ENCODE results near the gene NRG3.

The NRG3 gene

DNA sequence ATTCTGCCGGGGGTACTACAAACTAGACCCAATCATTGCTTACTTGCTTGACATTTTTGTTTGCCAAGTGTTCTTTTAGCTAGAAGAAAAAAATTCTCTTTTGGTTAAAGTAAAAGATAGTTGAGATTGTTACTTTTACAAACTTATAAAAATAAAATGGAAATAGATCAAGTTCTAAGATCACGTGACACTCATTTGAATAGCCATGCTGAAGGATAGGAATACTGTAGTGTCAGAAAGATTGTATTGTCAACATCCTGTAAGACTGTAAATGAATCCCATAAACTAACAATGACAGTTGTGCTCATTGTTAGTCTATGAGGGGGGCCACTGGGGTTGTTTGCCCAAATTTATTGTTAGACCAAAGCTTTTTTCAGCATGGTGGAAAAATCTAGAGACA lies 10.5 kb downstream of the NRG3 start:
- DNase-seq, result no peak

DNA sequence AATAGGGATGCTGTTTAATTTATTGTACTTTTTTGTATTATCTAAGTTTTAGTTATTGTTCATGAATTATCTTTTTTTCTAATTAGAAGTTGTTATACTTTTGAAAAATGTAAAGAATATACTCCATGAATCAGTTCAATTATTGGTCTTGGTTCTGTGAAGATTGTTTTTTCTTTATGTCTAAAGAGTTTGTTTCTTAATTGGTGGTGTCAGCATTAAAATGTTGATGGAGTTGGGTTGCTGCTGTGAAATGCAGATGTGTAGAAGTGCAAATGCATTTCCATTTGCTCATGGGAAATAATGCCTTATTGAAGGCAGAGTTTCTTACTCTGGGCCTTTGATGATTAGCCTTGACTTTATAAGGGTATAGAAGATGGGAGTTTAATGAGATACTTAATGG lies 11.9 kb downstream of the NRG3 start:
- no peak for DNase-seq

DNA sequence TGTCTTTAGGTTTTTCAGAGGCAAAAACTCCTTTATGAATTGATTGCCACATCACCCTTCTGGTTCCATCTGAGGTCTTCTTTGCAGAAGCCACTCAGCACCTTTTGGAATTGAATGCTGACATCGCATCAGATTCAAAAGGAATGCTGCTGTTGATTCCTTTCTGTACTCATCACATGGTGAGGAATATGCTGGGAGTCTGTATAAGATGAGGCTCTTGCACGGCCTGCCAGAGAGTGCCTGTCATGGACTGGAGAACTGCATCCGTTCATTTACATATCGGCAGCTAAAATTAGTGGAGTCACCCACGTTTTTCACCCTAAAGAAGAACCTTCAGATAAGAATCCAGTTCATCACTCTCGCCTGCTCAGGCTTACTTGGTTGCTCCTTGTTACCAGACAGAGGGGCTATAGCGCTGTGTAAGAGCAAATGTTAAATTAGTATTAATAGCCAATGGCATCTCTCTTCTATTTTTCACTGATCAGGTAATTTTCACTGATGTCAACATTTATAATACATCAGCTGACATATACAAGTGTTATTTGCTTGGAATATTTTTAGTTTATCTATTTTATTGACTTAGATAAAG lies 14.3 kb downstream of the NRG3 start:
- DNase-seq, result no peak

DNA sequence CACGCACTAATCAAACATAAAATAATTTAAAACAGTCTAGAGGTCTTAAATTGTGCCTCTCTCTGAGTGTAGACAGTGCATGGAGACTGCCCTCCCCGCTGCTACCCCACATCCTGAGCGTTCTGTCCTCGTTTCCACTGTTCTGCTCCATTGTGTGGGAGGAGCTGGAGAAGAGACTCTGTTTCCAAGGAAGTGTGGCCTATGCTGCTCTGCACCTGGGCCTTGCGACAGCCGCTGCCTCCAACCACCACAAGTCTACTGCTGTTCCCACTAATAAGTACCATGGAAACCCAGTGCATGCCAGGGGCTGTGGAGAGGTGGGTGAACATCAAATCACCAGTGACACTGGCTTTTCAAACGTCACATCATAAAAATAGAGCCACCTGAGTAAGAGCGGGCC lies 19.6 kb downstream of the NRG3 start:
- no peak for DNase-seq

DNA sequence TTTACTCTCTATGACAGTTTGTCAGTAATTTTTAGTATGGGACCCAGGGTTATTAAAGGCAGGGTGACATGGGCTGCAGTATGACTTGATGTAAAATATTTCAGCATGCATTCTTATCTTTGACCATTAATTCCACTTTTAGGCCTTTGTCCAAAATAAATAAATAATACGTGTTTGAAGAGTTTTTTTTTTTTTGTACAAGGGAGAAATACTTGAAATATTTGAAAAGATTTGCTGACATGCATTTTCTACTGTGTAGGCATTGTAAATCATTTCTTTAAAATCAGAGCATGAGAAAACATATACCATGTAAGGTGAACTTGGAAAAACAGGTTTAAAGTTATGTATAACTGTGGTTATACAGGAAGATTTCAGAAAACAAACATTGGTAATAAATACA lies 23.5 kb downstream of the NRG3 start:
- DNase-seq, result no peak

DNA sequence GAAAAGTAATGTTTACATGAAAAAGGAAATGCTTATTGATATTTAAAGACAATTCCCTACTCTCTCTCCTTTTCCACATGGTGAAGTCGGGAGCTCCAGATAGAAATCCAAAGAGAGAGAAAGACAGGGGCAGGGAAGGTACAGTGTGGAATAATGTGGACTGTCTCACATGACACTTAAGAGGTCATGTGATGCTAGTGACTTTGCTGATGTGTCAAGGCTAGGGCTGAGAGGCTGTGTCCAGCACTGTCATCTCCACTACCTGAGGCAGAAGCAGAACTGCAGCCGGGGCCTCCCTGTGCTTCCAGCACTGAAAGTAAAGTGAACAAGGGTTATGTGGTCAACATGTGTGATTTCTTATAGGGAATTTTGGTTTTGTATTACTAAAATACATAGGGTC lies 26.0 kb downstream of the NRG3 start:
- no peak for DNase-seq

DNA sequence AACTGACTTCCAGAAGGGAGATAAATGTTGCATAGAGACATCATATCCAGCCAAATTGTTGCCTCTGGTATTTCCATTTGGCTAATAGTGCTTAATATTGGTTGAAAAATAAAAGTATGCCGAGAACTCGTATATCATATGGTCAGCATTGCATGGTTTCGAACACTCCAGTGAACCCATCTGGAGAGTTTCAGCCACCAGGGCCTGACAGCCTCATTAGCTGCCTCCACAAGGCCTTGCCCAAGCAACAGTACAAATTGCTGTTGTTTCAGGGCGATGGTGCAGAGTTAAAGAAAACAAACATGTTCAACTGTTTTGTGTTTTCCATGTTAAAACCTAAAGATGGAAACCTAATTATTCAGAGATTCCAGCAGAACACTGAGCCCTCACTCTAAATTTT lies 28.5 kb downstream of the NRG3 start:
- DNase-seq, result no peak

DNA sequence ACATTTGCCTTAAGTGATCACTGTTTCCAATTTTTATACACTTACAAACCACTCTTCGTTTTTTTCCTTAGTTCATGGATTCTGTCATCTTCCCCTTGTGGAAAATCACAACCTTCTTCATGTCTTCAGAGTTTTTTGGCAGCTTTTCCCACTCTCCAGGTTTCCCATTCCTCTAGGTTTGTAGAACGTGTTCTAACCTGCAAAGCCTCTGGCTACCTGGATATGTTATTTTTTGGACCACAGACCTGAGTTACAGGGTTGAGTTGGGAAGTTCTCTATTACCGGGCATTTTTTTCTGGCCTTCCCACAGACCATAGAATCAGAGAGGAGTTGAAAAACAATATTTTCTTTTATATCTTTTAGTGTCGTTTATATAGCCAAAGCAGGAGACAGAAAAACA lies 30.2 kb downstream of the NRG3 start:
- DNase-seq, result no peak

DNA sequence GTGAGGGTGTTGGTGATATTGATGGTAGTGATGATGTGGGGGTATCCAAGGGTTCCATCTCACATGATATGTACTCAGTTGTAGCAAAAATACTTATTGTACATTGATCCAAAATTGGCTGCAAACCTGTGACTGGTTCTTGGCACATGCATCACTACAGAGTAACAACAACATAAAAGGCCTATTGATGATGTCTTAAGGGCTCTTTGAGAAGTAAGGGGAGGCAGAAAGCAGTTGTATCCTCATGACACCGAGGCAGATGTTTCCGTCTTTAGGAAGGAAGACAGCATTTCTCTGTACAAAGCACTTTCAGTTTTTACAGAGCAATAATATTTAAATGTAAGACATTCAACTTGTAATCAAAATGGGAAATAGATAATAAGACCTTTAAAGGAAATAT lies 34.5 kb downstream of the NRG3 start:
- no peak for DNase-seq

DNA sequence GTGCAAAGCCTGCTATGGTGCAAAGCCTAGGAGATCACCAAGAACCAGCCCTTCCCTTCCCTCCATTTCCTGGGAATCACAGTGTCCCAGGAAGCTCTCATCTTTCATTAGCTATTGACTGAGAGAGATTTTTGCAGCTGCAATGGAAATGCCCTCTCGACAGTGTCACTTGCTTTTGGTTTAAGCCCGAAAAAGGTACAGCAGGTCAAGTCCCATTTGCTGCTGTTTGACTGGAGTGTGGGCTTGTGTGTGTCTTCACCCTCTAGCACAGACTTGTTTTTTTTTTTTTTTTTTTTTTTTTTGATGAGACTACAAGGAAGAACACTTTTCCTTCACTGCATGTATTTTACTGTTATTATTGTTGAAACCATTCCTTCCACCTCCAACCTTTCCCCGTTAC lies 36.3 kb downstream of the NRG3 start:
- no peak for DNase-seq

DNA sequence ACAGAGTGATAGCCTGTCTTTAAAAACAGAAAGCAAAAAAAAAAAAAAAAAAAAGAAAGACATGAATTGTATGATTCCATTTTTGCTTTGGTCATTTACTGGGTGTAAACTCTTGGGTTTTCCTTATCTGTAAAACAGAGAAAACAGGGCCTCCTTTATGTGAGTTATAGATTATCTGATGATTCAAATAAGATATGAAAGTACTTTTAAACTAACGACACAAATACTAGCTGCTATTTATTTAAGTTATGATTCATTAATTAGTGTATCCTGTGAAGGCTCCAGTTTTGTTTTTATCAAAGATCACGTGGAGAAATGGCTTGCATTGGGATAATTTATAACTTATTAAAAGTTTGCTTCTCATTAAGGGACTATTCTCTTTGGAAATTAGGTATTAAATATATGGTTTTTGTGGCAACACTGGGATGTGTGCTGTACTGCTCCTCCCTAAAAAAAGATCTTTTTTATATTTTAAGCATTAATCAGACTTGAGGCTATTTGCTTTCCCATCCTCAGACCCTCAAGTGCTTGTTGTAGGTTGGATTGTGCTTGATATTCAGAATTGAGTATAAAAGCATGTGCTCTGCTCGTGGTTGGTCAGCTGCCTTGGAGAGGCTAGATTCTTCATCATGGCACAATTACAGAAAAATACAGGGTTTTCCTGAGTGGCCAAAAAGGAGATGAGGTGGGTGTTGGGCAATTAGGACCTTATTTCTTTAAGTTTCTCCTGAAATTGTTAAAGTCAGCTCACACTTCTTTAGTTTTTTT lies 39.9 kb downstream of the NRG3 start:
- DNase-seq, result no peak

DNA sequence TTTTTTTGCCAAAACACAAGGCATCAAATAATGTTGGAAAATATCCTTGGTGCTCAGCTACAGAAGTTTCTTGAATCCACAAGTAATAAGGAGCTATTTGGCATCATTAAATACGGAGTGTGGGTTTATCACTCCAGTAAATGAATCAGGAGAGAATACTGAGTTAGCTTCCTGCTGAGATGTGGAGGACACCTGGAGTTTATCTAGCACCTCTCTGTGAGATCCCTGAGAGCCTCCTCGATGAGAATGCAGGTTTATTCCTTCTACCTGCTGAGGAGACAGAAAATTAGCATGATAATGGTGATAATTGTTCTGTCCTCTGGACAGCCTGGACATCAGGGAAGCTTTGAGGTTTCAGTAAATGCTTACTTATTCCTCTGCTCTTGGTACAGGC lies 40.5 kb downstream of the NRG3 start:
- no peak for DNase-seq

DNA sequence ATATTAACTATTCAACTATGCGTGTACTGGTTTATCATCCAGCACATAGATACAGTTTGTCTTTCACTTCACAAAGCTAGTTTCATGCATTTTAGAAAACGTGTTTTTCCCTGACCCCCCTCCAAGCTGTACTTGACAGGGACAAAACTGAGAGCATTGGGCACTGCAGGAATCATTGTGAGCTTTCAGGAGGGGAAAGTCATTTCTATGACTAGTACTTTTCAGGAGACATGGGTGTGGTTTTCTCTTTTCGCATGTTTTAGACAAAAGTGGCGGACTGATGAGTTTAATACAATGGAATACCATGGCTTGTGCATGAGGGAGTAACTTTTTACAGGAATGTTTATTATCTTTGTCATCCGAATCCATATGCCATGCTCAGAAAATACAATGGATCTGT lies 42.7 kb downstream of the NRG3 start:
- no peak for DNase-seq

DNA sequence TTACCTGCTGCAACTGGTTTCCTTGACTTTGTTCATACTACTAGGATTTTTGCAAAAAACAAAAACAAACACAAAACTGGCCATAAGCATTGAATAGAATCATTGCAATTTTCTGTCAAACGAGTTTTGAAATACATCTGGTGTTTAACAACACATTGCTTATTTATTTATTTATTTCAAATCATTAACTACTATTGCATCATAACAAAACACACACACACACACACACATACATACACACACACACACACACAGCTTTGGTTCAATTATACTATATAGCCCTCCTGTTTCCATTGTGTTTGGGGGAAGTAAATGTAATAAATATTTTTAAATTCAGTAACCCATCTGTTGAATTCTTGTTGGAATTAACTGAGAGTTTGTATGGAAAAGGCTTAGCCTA lies 43.8 kb downstream of the NRG3 start:
- DNase-seq, result no peak

DNA sequence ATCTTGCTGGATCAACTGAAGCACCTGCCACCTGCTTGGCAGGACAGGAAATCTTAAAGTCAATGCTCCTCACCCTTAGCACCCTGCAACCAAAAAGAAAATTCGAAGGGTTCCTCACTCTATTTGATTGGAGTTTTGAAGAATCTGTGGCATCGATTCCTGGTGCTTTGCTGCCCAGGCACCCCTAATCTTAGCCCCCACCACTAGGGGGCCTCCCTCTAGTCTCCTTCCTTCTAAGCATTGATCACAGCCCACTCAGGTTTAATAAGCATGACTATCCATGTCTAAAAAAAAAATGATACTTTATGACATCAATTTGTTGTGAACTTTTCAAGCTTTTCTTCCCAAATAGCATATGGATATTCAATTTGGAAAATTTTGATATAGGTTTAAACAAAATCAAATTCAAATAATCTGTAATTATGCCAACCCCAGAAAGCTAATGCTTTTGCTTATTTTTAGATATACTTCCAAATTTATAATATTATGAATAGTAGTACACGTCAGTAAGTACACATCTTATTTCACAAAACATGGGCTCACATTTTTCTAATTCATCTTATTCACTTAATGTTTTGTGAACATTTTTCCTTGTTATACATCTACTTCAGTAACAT lies 45.3 kb downstream of the NRG3 start:
- DNase-seq, result no peak

DNA sequence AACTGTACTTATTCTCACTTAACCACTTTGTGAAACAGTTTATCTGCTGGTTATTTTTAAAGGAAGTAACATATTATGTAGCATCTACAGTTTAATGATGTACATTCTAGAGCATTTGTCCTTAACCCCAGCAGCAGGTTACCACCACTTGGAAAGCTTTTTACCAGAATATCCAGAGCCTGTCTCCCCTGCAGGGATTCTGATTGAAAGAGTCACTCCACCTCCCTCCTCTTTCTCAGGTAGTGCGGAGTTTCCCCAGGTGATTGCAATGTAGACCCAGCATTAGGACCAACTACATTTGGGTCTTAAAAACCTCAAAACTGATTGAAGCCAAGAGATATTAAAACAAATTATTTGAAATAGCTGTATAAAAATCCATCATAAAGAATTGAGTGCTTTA lies 53.1 kb downstream of the NRG3 start:
- DNase-seq, result no peak

DNA sequence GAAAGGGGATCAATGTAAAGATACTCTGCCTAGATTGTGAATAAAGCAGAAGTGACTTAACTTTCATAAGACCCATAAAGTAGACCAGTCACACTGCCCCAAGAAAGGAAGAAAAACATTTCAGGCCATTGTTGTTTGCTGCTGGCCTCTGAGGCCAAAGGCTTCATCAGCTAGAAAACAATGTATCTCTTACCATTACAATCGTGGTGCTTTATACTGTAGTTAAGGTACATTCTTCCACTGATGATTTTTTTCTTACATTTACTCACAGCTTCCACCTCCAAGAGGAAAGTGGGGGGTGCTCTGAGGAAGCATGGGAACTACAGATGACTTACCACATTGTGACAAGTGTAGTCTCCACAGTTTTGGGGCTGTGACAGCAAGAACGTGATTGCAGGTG lies 68.6 kb downstream of the NRG3 start:
- DNase-seq, result no peak

DNA sequence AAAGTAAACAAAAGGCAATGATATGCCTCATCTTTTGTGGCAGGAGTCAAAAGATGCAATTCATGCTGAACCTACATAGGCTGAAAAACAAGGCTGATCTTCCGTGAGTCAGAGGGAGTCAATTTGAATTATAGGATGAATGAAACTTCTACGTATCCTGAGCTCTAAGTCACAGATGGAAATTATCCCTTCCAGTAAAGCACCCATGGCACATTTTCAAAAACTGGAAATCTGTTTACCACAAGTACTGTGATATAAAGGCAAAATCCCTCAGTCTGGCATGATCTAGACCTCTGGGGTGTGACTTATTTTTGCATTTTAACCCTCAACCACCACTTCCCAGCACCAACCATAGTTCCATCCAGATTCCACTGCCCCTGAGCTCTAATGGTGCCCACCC lies 69.6 kb downstream of the NRG3 start:
- no peak for DNase-seq

DNA sequence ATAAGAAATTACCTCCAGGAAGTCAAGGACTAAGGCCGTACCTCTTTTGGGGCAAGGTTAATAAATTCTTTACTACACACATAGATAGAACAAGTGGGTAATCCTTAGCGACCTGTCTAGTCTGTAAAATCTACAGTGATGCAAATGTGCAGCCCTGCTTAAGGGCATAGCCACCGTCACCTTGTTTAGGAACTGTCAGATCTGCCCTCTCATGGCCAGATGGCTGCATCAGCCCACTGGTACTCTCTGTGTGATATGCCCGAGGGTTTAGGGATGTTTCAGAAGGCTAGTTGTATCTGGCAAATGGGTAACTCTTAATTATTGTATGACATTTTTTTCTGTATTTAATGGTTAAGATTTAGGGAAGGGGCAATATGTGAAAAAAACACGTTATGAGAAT lies 74.3 kb downstream of the NRG3 start:
- no peak for DNase-seq

DNA sequence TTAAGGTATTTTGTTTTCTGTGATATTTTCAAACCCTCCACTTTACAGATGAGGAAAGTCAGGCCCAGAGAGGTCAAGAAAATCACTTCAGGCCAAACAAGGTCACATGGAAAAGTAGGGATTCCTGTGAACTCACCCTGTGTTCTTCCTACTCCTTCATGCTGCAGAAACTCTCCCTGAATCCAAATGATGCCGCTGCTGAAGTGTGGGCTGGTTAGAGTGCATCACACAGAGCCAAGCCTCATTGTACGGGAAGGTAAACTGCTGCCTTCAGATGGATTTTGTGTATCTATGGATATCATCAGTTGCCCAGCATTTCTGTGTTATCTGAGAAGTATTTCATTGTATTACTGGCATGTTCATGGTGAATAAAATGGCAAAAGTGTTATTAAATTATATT lies 75.4 kb downstream of the NRG3 start:
- DNase-seq, result no peak

DNA sequence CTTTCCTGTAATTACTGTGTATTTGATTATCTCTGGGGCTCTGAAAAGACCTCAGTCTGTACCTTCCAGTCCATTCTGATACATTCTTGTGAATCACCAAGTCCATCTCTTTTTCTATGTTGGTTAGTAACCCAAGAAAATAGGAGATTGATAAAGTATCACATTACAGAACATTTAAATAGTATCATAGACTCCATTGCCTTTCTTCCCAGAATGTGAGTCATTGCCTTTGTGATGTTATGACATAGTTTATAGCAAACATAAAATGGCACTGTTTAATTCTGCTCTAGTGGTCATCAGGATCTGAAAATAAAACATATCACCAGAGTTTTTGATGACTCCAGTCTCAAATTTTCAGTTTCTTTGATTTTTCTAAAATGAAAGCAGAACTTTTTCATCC lies 78.4 kb downstream of the NRG3 start:
- no peak for DNase-seq

DNA sequence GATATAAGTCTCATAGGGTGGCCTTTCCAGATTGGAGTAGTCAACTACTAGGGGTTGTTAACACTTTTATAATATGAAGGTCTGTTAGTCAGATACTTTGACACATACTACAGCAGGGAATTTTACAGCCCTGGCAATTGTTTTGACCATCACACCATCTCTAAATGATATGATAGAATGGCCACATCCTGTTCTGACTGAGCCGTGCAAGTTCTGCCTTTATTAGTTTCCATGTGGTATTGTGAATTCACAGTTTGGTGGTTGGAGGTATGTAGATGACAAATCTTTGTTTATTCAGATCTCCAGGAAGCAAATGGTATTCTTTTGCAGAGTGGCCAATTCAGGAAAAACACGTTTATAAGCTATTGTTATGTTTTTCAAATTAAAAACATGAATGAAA lies 83.0 kb downstream of the NRG3 start:
- no peak for DNase-seq

DNA sequence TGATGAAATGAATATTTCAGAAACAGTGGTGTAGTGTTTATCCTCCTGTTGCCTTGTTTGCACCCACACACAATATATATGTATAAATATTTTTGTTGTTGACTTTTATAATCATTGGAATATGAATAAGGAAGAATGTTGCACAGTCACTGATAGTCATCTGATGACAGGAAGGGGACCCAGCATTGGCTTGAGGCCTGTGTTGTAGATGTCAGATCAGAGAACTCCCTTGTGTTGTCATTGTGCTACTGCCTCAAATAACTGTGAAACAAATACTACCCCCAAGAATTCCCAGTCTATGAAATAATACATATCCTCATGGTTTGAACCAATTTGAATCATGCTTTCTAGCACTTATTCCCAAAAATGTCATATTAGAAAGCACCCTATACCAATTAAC lies 84.0 kb downstream of the NRG3 start:
- no peak for DNase-seq

DNA sequence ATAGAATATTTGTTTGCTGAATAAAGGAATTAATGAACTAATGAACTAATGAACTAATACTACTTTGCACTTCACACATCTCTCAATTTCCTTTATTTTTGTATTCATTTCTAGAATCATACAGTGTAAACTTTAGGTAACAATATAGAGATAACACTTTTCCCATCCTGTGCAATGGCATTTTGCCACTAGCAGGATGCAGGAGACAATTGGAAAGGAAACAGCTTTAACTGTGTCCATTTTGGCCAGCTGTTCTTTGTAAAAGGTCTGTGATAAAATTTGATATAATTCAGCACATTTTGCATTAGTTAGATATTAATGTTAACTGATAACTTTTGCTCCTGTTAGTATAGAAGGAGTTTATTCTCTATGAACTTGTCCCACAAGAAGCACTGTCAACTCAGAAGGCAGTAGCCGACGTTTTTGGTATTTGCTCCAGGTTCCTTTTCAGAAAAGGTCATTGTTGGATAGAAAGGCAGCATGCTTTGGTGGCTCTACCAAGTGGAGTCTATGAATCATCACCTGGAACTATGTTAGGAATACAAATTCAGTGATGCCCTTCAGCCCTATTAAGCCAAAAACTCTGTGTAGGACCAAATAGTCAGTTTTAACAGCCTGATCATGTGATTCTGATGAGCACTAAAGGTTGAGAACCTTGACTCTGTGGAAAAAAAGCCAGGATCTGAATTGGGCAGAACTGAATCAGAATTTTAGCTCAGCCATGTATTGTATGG lies 86.6 kb downstream of the NRG3 start:
- DNase-seq, result no peak

Measured in stimulated activated CD4-positive, alpha-beta T cell treated with anti-CD3 and anti-CD28 coated beads, Interleukin-4, amount 100 ng/mL, for 1 hour (primary cell).